HG03097 (cell line): ENCODE results near the gene MAN2A2.
"Not testable (repeated sequence)": the region's sequence is repeated elsewhere in the genome, so short reads cannot be mapped to it uniquely, and the experiment has no call there.

Experiments
- ATAC-seq: cut with Tn5 transposase; IDR thresholded peaks from one replicate; pipeline ENCODE4 v1.9.1; 2021; ENCODE audit not compliant: unreplicated experiment, low FRiP score

Gene MAN2A2

DNA sequence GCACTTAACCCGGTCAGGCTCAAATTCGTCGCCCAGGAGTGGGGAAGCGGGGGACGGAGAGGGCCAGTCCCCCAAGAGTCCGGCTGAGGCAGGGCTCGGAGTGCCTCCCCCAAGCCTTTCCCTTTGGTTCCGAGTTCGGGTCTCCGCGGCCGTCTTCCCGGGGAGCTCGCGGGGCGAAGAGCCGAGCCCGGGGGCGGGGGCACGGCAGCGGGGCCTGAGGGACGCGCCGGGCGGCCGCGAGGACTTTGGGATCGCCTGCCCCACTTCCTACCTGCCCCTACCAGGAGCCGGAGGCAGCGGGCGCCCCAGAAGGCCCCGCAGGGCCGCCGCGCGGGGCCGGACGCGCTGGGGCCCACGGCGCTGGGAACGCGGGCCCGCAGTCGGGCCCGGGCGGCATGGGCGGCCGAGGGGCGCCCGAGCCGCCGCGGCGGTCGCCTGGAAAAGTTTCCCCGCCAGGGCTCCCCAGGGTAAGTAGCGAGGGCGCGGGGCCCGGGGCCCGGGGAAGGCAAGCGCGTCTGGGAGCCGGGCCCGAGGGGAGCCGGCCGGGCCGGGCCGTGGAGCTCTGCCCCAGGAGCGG lies 31.9 kb upstream of the MAN2A2 start:
- no peak for ATAC-seq

DNA sequence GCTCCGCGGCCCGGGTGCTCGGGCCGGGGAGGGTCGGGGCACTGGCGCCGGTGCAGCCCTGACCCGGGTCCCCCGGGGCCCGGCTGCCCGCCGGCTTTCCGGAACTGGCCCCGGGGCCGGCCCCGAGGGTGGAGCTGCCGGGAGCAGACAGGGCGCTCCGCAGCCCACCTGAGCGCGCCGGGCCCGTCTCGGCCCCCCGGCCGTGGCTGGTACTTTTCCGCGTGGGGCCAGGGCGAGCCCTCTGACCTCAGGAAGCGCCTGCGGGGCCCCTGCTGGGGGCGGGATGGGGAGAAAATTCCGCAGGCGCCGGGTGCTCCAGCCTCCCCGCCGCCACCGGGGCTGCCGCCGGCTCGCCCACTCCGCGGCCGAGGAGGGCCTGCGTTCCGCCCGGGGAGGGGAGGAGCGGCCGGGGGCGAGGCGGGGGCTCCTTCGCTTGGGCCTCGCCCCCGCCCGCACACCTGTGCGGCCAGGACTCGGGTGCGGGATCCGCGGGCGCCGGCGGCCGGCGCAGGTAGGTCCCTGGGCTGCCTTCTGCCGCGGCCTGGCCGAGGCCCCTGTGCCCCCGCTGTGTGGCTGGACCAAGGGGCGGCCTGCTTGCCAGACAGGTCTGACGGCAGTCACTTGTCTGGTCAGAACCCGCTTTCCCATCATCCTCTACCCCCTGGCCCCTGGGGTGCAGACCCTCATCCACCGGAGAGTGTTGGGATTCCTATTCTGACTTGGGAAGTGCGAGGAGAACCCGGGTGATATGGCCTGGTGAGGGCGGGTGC lies 31.2 kb upstream of the MAN2A2 start:
- ATAC-seq = no peak

DNA sequence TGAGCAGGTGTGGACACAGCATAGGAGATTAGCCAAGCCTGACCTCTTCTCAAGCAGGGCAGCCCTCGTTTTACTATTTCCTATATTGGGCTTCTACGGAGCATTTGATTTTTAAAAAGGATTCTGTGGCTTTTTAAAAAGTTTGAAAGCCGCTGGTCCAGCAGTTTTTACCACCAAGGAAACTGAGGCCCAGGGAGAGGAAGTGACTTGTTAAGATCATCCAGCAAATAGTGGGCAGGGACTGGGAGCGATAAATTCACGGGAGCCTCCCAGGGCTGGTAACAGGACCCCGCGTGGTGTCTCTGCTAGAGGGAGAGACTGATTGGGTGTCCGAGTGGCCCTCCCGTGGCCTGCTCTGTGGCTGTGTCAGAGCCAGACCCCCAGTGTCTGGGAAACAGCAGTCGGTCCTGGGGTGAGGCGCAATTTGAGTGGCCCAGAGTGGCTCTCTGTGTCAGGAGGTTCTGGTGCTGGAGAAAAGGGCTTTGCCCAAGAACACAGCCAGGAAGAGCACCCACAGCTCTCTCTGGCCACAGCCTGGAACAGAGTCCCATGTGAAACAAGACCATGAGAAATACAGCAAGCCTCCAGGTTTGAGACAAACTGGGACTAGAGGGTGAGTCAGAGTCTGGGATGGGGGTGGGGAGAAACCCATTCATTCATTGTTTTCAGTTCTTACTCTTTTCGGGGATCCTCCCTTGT lies 30.5 kb upstream of the MAN2A2 start:
- ATAC-seq = no peak

DNA sequence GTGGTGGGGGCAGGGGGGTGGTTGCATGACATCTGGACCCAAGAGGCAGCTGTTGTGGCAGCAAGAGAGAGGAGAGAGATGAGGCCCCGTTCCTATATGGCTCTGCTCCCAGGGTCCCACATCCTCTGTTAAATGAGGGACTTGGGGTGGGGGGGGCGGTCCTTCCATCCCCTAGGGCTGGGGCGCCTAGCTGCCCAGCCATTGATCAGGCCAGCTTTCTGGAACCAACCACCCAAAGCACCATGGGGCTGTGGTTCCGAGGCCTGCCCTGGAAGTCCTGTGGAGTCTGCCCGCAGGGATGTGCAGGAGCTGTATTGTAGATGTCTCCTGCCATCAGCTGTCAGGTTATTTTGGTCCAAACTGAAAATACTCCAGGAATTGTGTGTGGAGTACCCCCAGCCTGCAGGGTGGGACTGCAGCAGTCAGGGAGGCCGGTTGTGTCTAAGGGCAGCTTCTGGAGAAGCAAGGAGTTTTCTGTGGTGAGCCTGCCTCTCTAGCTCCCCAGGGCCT lies 29.6 kb upstream of the MAN2A2 start:
- ATAC-seq = no peak

DNA sequence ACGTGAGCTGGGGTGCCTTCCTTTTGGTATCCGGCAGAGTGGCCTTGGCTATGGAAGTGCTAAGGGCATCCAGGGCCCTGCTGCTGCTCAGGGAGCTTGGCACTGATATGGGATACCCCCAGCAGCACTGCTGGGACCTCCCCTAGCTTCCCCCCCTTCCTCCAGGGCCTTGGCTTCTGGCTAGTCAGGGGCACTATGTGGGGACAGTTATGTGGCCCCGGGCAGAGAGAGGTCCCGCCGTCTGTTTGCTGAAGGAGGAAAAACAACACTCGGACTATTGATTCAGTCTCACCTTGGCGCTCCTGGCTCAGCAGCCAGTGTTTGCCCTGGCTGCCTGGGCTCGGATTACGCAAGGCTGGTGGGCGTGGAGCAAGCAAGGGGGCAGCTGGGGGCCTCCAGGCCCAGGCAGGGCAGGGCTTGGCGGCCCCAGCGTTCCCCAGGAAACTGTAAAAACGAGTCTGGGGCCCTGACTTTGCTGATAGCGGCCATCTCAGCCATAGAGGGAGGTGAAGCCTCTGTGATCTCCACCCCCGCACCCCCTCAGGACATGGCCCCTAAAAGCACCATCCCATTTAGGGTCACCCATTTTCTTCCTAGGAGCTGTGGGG lies 29.0 kb upstream of the MAN2A2 start:
- ATAC-seq = no peak

DNA sequence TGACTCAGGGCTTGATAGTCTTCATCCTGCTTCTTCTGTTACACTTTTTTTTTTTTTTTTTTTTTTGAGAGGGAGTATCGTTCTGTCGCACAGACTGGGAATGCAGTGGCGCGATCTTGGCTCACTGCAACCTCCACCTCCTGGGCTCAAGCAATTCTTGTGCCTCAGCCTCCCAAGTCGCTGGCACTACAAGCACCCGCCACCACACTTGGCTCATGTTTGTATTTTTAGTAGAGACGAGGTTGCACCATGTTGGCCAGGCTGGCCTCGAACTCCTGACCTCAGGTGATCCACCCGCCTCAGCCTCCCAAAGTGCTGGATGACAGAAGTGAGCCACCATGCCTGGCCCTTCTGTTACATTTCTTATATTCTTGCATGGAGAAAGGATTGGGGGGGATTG lies 28.1 kb upstream of the MAN2A2 start:
- ATAC-seq = not testable (repeated sequence)

DNA sequence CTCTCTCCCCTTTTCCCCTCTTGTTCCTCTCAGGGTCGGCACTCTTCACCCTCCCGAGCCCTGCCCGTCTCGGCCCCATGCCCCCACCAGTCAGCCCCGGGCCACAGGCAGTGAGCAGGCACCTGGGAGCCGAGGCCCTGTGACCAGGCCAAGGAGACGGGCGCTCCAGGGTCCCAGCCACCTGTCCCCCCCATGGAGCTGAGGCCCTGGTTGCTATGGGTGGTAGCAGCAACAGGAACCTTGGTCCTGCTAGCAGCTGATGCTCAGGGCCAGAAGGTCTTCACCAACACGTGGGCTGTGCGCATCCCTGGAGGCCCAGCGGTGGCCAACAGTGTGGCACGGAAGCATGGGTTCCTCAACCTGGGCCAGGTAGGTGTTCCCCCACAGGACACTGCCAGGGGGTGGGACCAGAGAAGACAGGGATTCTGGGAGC lies 27.5 kb upstream of the MAN2A2 start:
- no peak for ATAC-seq

DNA sequence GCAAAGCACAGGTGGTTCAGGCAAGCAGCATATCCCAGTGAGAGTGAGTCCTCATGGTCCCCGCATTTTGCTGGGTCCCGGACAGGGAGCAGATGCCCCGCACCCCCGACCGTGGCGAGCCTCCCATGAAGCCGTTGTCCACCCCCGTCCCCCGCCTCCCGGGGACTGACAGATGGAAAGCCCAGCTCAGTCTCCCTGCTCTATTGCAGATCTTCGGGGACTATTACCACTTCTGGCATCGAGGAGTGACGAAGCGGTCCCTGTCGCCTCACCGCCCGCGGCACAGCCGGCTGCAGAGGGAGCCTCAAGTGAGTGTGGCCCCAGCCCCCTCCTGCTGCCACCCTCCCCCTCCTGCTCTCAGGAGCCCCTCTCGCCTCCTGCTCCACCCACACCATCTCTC lies 27.1 kb upstream of the MAN2A2 start:
- no peak for ATAC-seq

DNA sequence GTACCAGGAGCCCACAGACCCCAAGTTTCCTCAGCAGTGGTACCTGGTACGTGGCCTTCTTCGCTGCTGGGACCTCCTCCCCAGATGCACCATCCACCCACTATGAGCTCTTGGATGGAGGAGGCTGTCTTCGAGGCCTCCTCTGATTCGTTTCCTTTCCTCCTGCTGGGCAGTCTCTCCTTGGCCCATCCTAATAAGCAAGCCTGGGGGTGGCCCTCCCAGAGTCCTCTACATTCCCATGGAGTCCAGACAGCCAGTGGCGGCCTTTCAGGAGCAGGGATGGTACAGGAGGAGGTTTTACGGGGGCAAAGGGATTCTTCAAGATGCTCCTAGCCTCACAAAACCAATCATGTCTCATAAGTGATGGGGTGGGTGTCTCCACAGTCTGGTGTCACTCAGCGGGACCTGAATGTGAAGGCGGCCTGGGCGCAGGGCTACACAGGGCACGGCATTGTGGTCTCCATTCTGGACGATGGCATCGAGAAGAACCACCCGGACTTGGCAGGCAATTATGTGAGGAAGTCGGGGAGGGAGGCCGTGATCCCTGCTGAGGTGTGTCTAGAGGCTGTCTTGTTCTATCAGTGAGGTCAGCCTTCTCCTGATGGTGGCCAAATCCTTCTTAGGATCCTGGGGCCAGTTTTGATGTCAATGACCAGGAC lies 26.5 kb upstream of the MAN2A2 start:
- ATAC-seq = no peak

DNA sequence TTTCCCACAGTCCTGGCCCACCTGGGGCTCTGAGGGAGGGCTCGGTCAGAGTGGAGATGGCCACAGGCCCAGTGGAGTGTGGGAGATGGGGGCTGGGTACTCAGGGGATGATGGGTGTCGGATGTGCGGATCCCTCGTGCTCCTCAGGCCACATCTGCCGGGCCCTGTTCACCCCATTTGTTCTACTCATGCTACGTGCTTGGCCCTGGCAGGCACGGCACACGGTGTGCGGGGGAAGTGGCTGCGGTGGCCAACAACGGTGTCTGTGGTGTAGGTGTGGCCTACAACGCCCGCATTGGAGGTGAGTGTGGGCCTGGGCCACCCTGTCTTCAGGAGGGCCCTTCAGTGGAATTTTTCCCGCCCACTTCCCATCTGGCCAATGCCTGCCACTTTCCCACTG lies 25.8 kb upstream of the MAN2A2 start:
- ATAC-seq = no peak

DNA sequence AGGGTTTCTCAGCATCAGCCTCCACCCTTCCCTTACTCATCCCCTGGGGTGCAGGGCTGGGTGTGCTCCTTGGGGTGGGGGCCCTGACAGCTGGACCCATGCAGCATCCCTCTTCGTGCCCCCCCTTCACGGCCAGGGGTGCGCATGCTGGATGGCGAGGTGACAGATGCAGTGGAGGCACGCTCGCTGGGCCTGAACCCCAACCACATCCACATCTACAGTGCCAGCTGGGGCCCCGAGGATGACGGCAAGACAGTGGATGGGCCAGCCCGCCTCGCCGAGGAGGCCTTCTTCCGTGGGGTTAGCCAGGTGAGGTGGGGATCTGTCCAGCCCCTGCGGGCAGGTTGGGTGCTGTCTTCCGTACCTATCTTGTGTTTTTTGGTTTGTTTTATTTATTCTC lies 25.1 kb upstream of the MAN2A2 start:
- ATAC-seq = no peak

DNA sequence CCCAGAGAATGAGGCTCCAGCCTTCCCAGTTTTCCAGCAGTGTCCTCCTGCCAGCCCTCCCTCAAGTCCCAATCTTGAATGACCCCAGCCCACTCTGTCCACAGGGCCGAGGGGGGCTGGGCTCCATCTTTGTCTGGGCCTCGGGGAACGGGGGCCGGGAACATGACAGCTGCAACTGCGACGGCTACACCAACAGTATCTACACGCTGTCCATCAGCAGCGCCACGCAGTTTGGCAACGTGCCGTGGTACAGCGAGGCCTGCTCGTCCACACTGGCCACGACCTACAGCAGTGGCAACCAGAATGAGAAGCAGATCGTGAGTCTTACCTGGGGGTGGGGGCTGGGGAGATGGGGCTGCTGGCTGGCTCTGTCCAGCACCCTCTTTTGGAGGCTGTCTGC lies 24.4 kb upstream of the MAN2A2 start:
- ATAC-seq = no peak

DNA sequence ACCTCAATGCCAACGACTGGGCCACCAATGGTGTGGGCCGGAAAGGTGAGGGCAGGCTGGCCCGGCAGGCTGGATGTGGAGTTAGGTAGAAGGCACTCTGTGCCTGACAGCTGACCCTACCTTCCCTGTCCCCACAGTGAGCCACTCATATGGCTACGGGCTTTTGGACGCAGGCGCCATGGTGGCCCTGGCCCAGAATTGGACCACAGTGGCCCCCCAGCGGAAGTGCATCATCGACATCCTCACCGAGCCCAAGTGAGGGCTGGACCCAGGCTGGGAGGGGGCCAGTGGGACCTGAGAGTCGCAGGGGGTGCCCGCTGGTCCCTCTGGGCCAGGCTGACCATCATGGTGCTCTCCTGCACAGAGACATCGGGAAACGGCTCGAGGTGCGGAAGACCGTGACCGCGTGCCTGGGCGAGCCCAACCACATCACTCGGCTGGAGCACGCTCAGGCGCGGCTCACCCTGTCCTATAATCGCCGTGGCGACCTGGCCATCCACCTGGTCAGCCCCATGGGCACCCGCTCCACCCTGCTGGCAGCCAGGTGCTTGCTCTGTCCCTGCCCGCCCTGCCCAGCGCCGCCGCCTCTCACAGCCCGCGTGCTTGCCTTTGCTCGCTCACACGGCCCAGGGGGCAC lies 23.3 kb upstream of the MAN2A2 start:
- no peak for ATAC-seq

DNA sequence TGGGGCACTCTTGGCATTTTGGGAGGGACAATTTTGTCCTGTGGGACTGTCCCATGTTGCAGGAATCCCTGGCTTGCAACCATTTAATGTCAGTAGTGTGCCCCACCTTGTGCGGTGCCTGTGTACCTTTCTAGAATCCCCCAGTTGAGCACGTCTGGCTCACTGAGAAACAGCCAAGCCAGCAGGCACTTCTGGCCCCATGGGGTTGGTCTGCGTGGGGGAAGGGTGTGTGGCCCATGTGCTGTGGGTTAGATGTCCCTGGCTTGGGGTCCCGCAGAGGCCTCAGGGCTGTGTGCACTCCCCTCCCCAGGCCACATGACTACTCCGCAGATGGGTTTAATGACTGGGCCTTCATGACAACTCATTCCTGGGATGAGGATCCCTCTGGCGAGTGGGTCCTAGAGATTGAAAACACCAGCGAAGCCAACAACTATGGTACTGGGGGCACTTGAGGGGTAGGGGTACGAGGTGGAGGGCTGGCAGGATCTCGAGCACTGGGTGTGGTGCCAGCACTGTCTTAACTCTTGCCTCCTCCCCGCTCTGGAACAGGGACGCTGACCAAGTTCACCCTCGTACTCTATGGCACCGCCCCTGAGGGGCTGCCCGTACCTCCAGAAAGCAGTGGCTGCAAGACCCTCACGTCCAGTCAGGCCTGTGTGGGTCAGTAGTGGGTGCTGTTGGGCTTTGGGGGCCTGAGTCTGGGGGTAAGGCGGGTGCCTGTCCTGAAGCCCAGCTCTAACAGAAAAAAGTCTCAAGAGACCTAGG lies 22.5 kb upstream of the MAN2A2 start:
- ATAC-seq = no peak

DNA sequence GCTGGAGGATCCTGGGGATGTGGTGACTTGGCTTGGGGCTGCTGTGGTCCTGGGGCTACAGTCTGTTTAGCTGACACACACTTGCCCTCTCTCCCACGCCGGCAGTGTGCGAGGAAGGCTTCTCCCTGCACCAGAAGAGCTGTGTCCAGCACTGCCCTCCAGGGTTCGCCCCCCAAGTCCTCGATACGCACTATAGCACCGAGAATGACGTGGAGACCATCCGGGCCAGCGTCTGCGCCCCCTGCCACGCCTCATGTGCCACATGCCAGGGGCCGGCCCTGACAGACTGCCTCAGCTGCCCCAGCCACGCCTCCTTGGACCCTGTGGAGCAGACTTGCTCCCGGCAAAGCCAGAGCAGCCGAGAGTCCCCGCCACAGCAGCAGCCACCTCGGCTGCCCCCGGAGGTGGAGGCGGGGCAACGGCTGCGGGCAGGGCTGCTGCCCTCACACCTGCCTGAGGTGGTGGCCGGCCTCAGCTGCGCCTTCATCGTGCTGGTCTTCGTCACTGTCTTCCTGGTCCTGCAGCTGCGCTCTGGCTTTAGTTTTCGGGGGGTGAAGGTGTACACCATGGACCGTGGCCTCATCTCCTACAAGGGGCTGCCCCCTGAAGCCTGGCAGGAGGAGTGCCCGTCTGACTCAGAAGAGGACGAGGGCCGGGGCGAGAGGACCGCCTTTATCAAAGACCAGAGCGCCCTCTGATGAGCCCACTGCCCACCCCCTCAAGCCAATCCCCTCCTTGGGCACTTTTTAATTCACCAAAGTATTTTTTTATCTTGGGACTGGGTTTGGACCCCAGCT lies 21.7 kb upstream of the MAN2A2 start:
- no peak for ATAC-seq

DNA sequence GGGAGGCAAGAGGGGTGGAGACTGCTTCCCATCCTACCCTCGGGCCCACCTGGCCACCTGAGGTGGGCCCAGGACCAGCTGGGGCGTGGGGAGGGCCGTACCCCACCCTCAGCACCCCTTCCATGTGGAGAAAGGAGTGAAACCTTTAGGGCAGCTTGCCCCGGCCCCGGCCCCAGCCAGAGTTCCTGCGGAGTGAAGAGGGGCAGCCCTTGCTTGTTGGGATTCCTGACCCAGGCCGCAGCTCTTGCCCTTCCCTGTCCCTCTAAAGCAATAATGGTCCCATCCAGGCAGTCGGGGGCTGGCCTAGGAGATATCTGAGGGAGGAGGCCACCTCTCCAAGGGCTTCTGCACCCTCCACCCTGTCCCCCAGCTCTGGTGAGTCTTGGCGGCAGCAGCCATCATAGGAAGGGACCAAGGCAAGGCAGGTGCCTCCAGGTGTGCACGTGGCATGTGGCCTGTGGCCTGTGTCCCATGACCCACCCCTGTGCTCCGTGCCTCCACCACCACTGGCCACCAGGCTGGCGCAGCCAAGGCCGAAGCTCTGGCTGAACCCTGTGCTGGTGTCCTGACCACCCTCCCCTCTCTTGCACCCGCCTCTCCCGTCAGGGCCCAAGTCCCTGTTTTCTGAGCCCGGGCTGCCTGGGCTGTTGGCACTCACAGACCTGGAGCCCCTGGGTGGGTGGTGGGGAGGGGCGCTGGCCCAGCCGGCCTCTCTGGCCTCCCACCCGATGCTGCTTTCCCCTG lies 21.0 kb upstream of the MAN2A2 start:
- ATAC-seq = no peak

DNA sequence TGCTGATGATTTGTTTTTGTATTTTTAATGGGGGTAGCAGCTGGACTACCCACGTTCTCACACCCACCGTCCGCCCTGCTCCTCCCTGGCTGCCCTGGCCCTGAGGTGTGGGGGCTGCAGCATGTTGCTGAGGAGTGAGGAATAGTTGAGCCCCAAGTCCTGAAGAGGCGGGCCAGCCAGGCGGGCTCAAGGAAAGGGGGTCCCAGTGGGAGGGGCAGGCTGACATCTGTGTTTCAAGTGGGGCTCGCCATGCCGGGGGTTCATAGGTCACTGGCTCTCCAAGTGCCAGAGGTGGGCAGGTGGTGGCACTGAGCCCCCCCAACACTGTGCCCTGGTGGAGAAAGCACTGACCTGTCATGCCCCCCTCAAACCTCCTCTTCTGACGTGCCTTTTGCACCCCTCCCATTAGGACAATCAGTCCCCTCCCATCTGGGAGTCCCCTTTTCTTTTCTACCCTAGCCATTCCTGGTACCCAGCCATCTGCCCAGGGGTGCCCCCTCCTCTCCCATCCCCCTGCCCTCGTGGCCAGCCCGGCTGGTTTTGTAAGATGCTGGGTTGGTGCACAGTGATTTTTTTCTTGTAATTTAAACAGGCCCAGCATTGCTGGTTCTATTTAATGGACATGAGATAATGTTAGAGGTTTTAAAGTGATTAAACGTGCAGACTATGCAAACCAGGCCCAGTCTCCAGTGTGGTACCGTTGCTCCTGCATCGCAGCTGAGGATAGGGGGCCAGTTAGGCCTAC lies 20.1 kb upstream of the MAN2A2 start:
- ATAC-seq = no peak
